Measurements from ENCODE around the gene CFAP410. TPM values are rescaled to one million over a fixed set of nuclear protein-coding genes. Genes with fewer than 3 reads are reported as not detected.

CFAP410 gene
- total and polyA plus RNA-seq, 2 of the 4 experiments (the other 2 are of a cell fraction), result 3.8 to 10.3 TPM

DNA sequence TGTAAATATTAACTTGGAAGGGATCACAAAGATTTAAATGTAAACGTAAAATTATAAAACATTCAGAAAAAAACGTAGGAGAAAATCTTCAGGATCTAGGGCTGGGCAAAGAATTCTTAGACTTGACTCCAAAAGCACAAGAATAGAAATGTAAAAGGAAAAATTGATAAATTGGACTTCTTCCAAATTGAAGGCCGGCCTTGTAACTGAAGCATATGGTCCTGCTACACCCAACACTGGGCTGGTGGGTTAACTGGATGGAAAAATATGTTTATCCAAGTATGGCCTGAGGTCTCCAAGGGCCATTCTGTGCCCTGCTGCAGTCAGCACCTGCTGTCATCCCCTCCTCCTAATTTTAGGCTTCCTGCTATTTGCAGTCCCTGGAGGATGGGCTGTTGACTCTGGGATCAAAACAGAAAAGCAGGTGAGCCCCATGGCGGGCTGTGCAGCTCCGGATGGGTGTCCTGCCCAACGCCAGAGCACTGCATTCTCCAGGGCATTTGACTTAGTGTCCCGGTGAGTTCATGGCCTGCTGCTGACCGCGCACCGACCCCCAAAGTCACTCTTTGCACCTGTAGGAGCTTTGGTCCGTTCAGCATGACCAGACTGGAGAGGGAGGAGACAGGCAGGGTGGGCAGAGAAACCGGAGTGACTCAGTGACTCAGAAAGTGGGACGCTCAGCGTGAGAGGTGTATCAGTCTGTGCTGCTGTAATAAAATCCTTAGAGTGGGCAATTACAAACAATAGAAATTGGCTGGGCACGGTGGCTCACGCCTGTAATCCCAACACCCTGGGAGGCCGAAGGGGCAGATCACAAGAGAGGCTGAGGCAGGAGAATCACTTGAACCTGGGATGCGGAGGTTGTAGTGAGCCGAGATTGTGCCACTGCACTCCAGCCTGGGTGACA is 59.6 kb downstream of the CFAP410 start (continued):
- no peak for TF ChIP-seq RCOR1 (IDR thresholded peaks at IDR 0.05; ENCODE audit: insufficient replicate concordance, low read length)

Other genes starting within 250 kb of the CFAP410 start
- gene PWP2, start 232.0 kb downstream of the CFAP410 start, total RNA-seq (2012; rRNA removed), result 7.0 and 7.8 TPM in 2 replicates
- gene PWP2, start 232.0 kb downstream of the CFAP410 start, polyA plus RNA-seq (2012; rRNA removed), result 2.3 and 2.4 TPM in 2 replicates
- gene GATD3, start 205.7 kb downstream of the CFAP410 start, total RNA-seq (2012; rRNA removed), result 18.1 and 21.9 TPM in 2 replicates
- 14.3 and 17.1 TPM in 2 replicates for gene GATD3, start 205.7 kb downstream of the CFAP410 start, polyA plus RNA-seq (2012; rRNA removed)
- under 0.01 TPM in 2 replicates for gene ICOSLG, start 98.4 kb downstream of the CFAP410 start, total RNA-seq (2012; rRNA removed)
- 0.09 and 0.17 TPM in 2 replicates for gene ICOSLG, start 98.4 kb downstream of the CFAP410 start, polyA plus RNA-seq (2012; rRNA removed)
- gene DNMT3L, start 77.5 kb downstream of the CFAP410 start, total RNA-seq (2012; rRNA removed), result not detected in 2 replicates
- not detected in 2 replicates for gene DNMT3L, start 77.5 kb downstream of the CFAP410 start, polyA plus RNA-seq (2012; rRNA removed)
- not detected in 2 replicates for gene AIRE, start 53.5 kb downstream of the CFAP410 start, total RNA-seq (2012; rRNA removed)
- gene AIRE, start 53.5 kb downstream of the CFAP410 start, polyA plus RNA-seq (2012; rRNA removed), result 0.03 and 0.05 TPM in 2 replicates
- gene PFKL, start 39.3 kb downstream of the CFAP410 start, total RNA-seq (2012; rRNA removed), result 100 and 103 TPM in 2 replicates
- gene PFKL, start 39.3 kb downstream of the CFAP410 start, polyA plus RNA-seq (2012; rRNA removed), result 126 and 131 TPM in 2 replicates
- not detected in 2 replicates for gene TRPM2, start 14.2 kb upstream of the CFAP410 start, total RNA-seq (2012; rRNA removed)
- gene TRPM2, start 14.2 kb upstream of the CFAP410 start, polyA plus RNA-seq (2012; rRNA removed), result not detected in 2 replicates
- gene LRRC3, start 116.1 kb upstream of the CFAP410 start, total RNA-seq (2012; rRNA removed), result under 0.01 TPM in 2 replicates
- 0.38 and 0.53 TPM in 2 replicates for gene LRRC3, start 116.1 kb upstream of the CFAP410 start, polyA plus RNA-seq (2012; rRNA removed)
- gene KRTAP10-1, start 200.8 kb upstream of the CFAP410 start, total RNA-seq (2012; rRNA removed), result not detected in 2 replicates
- not detected in 2 replicates for gene KRTAP10-1, start 200.8 kb upstream of the CFAP410 start, polyA plus RNA-seq (2012; rRNA removed)
- gene KRTAP10-2, start 212.1 kb upstream of the CFAP410 start, total RNA-seq (2012; rRNA removed), result not detected in 2 replicates
- not detected in 2 replicates for gene KRTAP10-2, start 212.1 kb upstream of the CFAP410 start, polyA plus RNA-seq (2012; rRNA removed)
- not detected in 2 replicates for gene KRTAP10-3, start 219.4 kb upstream of the CFAP410 start, total RNA-seq (2012; rRNA removed)
- gene KRTAP10-3, start 219.4 kb upstream of the CFAP410 start, polyA plus RNA-seq (2012; rRNA removed), result not detected in 2 replicates
- gene KRTAP10-4, start 234.3 kb upstream of the CFAP410 start, total RNA-seq (2012; rRNA removed), result not detected in 2 replicates
- gene KRTAP10-4, start 234.3 kb upstream of the CFAP410 start, polyA plus RNA-seq (2012; rRNA removed), result not detected in 2 replicates
- gene KRTAP10-5, start 241.2 kb upstream of the CFAP410 start, total RNA-seq (2012; rRNA removed), result not detected in 2 replicates
- gene KRTAP10-5, start 241.2 kb upstream of the CFAP410 start, polyA plus RNA-seq (2012; rRNA removed), result not detected in 2 replicates